Measurements from ENCODE around the gene MYH11.
"Not testable (repeated sequence)": the region's sequence is repeated elsewhere in the genome, so short reads cannot be mapped to it uniquely, and the experiment has no call there.

The MYH11 gene

GRCh38 chr16:15811481-15812400 is 45.1 kb downstream of the MYH11 start:
- TF ChIP-seq, protein P1, sequence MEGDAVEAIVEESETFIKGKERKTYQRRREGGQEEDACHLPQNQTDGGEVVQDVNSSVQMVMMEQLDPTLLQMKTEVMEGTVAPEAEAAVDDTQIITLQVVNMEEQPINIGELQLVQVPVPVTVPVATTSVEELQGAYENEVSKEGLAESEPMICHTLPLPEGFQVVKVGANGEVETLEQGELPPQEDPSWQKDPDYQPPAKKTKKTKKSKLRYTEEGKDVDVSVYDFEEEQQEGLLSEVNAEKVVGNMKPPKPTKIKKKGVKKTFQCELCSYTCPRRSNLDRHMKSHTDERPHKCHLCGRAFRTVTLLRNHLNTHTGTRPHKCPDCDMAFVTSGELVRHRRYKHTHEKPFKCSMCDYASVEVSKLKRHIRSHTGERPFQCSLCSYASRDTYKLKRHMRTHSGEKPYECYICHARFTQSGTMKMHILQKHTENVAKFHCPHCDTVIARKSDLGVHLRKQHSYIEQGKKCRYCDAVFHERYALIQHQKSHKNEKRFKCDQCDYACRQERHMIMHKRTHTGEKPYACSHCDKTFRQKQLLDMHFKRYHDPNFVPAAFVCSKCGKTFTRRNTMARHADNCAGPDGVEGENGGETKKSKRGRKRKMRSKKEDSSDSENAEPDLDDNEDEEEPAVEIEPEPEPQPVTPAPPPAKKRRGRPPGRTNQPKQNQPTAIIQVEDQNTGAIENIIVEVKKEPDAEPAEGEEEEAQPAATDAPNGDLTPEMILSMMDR (conservative IDR thresholded peaks at IDR 0.05; ENCODE audit: low read length) = peak; percentile 20
- H3K4me3 ChIP-seq (ENCODE audit: low read length) = peak overlapping the region; percentile 26
- peak; percentile 97 for DNase-seq (ENCODE audit: low read depth)

DNA sequence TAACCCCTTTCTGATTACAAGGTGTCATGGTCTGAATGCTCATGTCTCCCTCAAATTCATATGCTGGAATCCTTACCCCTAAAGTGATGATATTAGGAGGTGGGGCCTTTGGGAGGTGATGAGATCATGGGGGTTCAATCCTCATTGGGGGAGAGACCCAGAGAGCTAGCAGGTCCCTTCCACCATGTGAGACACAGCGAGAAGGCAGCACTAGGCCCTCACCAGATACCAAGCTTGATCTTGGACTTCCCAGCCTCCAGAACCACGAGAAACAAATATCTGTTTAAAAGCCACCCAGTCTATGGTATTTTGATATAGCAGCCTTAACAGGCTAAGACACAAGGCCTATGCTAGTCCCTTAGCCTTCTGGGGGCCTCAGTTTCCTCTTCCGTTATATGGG is 45.9 kb downstream of the MYH11 start:
- DNase-seq (ENCODE audit: low read depth) = no peak
- TF ChIP-seq, protein P1 (conservative IDR thresholded peaks at IDR 0.05; ENCODE audit: low read length) = no peak
- H3K4me3 ChIP-seq (ENCODE audit: low read length) = no peak overlapping the region

- peak; percentile 58 for DNase-seq (ENCODE audit: low read depth)
- no peak overlapping the region for H3K4me3 ChIP-seq (ENCODE audit: low read length)
- TF ChIP-seq, protein P1 (conservative IDR thresholded peaks at IDR 0.05; ENCODE audit: low read length) = no peak
These were observed 46.4 kb downstream of the MYH11 start for GRCh38 chr16:15810411-15810810.

GRCh38 chr16:15809297-15809696 is 47.5 kb downstream of the MYH11 start:
- not testable (repeated sequence) for H3K4me3 ChIP-seq (ENCODE audit: low read length); DNase-seq (ENCODE audit: low read depth)

DNA sequence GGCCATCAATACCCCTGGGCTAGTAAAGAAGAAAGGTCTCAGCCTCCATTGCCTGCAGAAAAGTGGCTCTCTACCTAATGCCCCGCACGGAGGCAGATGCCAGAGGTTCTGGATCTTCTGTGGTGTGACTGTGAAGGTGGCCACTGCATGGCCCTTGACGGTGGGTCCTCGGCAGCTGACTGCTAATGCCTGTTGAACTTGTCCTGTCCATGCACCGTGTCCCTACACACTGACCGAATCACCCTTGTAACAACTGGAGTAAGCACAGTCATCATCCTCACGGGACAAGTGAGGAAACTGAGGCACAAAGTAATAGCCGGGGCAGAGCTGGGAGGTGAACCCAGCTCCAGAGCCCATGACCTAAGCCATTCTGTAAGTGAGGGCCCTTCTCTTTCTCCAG is 48.8 kb downstream of the MYH11 start:
- TF ChIP-seq, protein P1 (conservative IDR thresholded peaks at IDR 0.05; ENCODE audit: low read length) = no peak
- no peak overlapping the region for H3K4me3 ChIP-seq (ENCODE audit: low read length)
- DNase-seq (ENCODE audit: low read depth) = no peak

GRCh38 chr16:15807603-15808009 is 49.2 kb downstream of the MYH11 start:
- TF ChIP-seq, protein P1 (conservative IDR thresholded peaks at IDR 0.05; ENCODE audit: low read length) = no peak
- H3K4me3 ChIP-seq (ENCODE audit: low read length) = no peak overlapping the region
- no peak for DNase-seq (ENCODE audit: low read depth)

DNA sequence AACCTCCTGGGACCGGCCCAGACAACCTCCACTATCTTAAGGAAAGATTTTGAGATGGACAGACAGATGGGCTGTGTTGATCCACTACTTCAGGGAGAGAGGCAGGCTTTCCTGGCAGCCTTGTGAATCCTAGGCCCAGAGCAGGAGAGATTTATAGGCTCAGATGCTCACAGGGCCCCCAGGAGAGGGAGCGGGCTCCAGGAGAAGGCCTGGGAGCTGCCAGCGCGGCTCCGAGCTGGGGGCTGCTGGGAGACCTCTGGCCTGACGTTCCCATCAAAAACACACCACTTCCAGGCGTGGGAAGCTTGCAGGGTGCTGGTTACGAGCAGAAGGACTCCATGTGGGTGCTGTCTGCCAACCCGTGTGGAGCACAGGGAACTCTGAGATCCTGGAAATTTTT is 53.2 kb downstream of the MYH11 start:
- TF ChIP-seq, protein P1 (conservative IDR thresholded peaks at IDR 0.05; ENCODE audit: low read length) = no peak
- DNase-seq (ENCODE audit: low read depth) = no peak

More for the DNA sequence above, 53.2 kb downstream of the MYH11 start:
- H3K4me3 ChIP-seq (ENCODE audit: low read length) = no peak overlapping the region

Data from AG10803 (cell line).